Measurements from ENCODE around the gene NFATC2IP.

DNA sequence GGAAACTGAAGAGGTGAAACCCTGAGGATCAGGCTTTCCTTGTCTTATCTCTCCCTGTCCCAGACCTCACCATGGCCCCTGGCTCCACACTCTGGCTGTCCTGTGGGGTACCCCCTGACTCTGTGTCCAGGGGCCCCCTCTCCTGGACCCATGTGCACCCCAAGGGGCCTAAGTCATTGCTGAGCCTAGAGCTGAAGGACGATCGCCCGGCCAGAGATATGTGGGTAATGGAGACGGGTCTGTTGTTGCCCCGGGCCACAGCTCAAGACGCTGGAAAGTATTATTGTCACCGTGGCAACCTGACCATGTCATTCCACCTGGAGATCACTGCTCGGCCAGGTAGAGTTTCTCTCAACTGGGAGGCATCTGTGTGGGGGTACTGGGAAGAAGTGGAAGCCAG, 17.6 kb upstream of the NFATC2IP start:
- TF ChIP-seq EP300 (IDR thresholded peaks at IDR 0.05; ENCODE audit: borderline replicate concordance) = no peak
- TF ChIP-seq, protein P1, sequence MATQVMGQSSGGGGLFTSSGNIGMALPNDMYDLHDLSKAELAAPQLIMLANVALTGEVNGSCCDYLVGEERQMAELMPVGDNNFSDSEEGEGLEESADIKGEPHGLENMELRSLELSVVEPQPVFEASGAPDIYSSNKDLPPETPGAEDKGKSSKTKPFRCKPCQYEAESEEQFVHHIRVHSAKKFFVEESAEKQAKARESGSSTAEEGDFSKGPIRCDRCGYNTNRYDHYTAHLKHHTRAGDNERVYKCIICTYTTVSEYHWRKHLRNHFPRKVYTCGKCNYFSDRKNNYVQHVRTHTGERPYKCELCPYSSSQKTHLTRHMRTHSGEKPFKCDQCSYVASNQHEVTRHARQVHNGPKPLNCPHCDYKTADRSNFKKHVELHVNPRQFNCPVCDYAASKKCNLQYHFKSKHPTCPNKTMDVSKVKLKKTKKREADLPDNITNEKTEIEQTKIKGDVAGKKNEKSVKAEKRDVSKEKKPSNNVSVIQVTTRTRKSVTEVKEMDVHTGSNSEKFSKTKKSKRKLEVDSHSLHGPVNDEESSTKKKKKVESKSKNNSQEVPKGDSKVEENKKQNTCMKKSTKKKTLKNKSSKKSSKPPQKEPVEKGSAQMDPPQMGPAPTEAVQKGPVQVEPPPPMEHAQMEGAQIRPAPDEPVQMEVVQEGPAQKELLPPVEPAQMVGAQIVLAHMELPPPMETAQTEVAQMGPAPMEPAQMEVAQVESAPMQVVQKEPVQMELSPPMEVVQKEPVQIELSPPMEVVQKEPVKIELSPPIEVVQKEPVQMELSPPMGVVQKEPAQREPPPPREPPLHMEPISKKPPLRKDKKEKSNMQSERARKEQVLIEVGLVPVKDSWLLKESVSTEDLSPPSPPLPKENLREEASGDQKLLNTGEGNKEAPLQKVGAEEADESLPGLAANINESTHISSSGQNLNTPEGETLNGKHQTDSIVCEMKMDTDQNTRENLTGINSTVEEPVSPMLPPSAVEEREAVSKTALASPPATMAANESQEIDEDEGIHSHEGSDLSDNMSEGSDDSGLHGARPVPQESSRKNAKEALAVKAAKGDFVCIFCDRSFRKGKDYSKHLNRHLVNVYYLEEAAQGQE (IDR thresholded peaks at IDR 0.05; ENCODE audit: low read depth) = no peak
- TF ChIP-seq, protein P2, sequence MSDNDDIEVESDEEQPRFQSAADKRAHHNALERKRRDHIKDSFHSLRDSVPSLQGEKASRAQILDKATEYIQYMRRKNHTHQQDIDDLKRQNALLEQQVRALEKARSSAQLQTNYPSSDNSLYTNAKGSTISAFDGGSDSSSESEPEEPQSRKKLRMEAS (IDR thresholded peaks at IDR 0.05) = no peak
